MM.1S (cell line): ENCODE measurements around the gene RSPH1.
"Not testable (repeated sequence)": the region's sequence is repeated elsewhere in the genome, so short reads cannot be mapped to it uniquely, and the experiment has no call there.

Experiments used
- DNase-seq: peaks from one replicate; pipeline ENCODE4 v3.0.0-alpha.2; 2015
- H2AFZ ChIP-seq: fragments of 300-600 bp; sonication (generic); 2 replicates; pipeline ENCODE4 v1.6.0; 2016; ENCODE audit warnings: antibody characterized with exemption, low read length
- H3F3A ChIP-seq: fragments of 300-600 bp; sonication (generic); 2 replicates; pipeline ENCODE4 v1.6.1; 2016; ENCODE audit warnings: mild to moderate bottlenecking, antibody characterized with exemption, low read length, moderate library complexity, mixed read lengths; ENCODE audit not compliant: insufficient read depth
- H3K27ac ChIP-seq: fragments of 300-600 bp; sonication (generic); 2 replicates; pipeline ENCODE4 v1.5.1; 2016; ENCODE audit warnings: mild to moderate bottlenecking, low read length
- H3K27me3 ChIP-seq: fragments of 300-600 bp; sonication (generic); replicated peaks from 2 replicates; pipeline ENCODE4 v1.6.0; 2016; ENCODE audit warnings: low read length; ENCODE audit not compliant: insufficient read depth
- H3K36me3 ChIP-seq: fragments of 300-600 bp; sonication (generic); replicated peaks from 2 replicates; pipeline ENCODE4 v1.6.1; 2016; ENCODE audit warnings: mild to moderate bottlenecking, low read length, mixed read lengths; ENCODE audit not compliant: insufficient read depth
- H3K4me1 ChIP-seq: fragments of 300-600 bp; sonication (generic); 2 replicates; pipeline ENCODE4 v1.6.1; 2016; ENCODE audit warnings: low read length, mixed read lengths
- H3K4me2 ChIP-seq: fragments of 300-600 bp; sonication (generic); 2 replicates; pipeline ENCODE4 v1.6.0; 2016; ENCODE audit warnings: low read depth, low read length
- H3K4me3 ChIP-seq: fragments of 300-600 bp; sonication (generic); 2 replicates; pipeline ENCODE4 v1.5.1; 2016; ENCODE audit warnings: low read length, mixed read lengths
- H3K79me2 ChIP-seq: fragments of 300-600 bp; sonication (generic); 2 replicates; pipeline ENCODE4 v1.6.1; 2016; ENCODE audit warnings: mixed run types, low read length, mixed read lengths
- H3K9ac ChIP-seq: fragments of 300-600 bp; sonication (generic); 2 replicates; pipeline ENCODE4 v1.6.1; 2016; ENCODE audit warnings: low read length, mixed read lengths
- H3K9me2 ChIP-seq: fragments of 300-600 bp; sonication (generic); replicated peaks from 2 replicates; pipeline ENCODE4 v1.6.1; 2016; ENCODE audit warnings: mild to moderate bottlenecking, low read length, mixed read lengths; ENCODE audit not compliant: insufficient read depth
- H3K9me3 ChIP-seq: fragments of 300-600 bp; sonication (generic); replicated peaks from 2 replicates; pipeline ENCODE4 v1.6.1; 2016; ENCODE audit warnings: mild to moderate bottlenecking, low read length, mixed read lengths; ENCODE audit not compliant: insufficient read depth
- H4K20me1 ChIP-seq: fragments of 300-600 bp; sonication (generic); 2 replicates; pipeline ENCODE4 v1.6.1; 2016; ENCODE audit warnings: mild to moderate bottlenecking, low read length, moderate library complexity, mixed read lengths; ENCODE audit not compliant: insufficient read depth
- CTCF ChIP-seq: fragments of 300-600 bp; sonication (generic); IDR thresholded peaks from 2 replicates; pipeline ENCODE4 v1.5.1; 2016; ENCODE audit warnings: antibody characterized with exemption, low read length, mixed read lengths
- EZH2 ChIP-seq: fragments of 300-600 bp; sonication (generic); optimal IDR thresholded peaks from 2 replicates; pipeline ENCODE3; 2017; ENCODE audit warnings: low read depth, mild to moderate bottlenecking, antibody characterized with exemption, low read length, mixed read lengths
- EZH2phosphoT487 ChIP-seq: fragments of 300-600 bp; sonication (generic); IDR thresholded peaks from 2 replicates; pipeline ENCODE4 v1.6.1; 2018; ENCODE audit warnings: antibody characterized with exemption, low read length

Gene RSPH1

GRCh38 chr21:42471206-42471605, 24.8 kb downstream of the RSPH1 start:
- no peak overlapping the region for H3K9ac ChIP-seq
- H3K79me2 ChIP-seq = no peaks in the 10 kb centered on the region
- no peaks in the 10 kb centered on the region for H3K9me3 ChIP-seq
- H3K4me2 ChIP-seq = no peak overlapping the region
- peaks cover 31% of the 10 kb centered on the region for H3K4me1 ChIP-seq
- H2AFZ ChIP-seq = no peak overlapping the region
- H3K27me3 ChIP-seq = peaks cover 39% of the 10 kb centered on the region
- H3K9me2 ChIP-seq = no peaks in the 10 kb centered on the region
- no peak overlapping the region for H3K27ac ChIP-seq
- no peaks in the 10 kb centered on the region for H4K20me1 ChIP-seq
- no peaks in the 10 kb centered on the region for H3K36me3 ChIP-seq
- H3K4me3 ChIP-seq = no peak overlapping the region
- H3F3A ChIP-seq = peaks cover 16% of the 10 kb centered on the region
- no peak for DNase-seq
- TF ChIP-seq EZH2phosphoT487 (no peak), EZH2 (no peak), CTCF (no peak)

- H3K9ac ChIP-seq, DNase-seq, H3K27ac ChIP-seq, H4K20me1 ChIP-seq, H3K79me2 ChIP-seq, H2AFZ ChIP-seq, H3K4me3 ChIP-seq, H3K9me2 ChIP-seq, H3K9me3 ChIP-seq, H3K36me3 ChIP-seq: not testable (repeated sequence)
- Histone ChIP-seq H3F3A (peaks cover 23% of the 10 kb centered on the region), H3K27me3 (peaks cover 39% of the 10 kb centered on the region), H3K4me2 (peak overlapping the region; percentile 8; the same call in 1 of the 2 replicates), H3K4me1 (peaks cover 44% of the 10 kb centered on the region)
Observed at GRCh38 chr21:42469726-42470125, 26.3 kb downstream of the RSPH1 start.

- Histone ChIP-seq H3K4me1 (peaks cover 44% of the 10 kb centered on the region), H3K4me3 (no peak overlapping the region), H3K9me2 (no peaks in the 10 kb centered on the region), H3K4me2 (peak overlapping the region; percentile 8), H4K20me1 (no peaks in the 10 kb centered on the region), H3K36me3 (no peaks in the 10 kb centered on the region), H3F3A (peaks cover 23% of the 10 kb centered on the region), H3K27ac (peak overlapping the region; percentile 14; the same call in 1 of the 2 replicates), H3K9me3 (no peaks in the 10 kb centered on the region), H3K27me3 (peaks cover 39% of the 10 kb centered on the region), H2AFZ (no peak overlapping the region), H3K9ac (no peak overlapping the region), H3K79me2 (no peaks in the 10 kb centered on the region)
- TF ChIP-seq EZH2 (no peak), CTCF (no peak), EZH2phosphoT487 (no peak)
- DNase-seq = peak; percentile 45
Observed at GRCh38 chr21:42469272-42469671, 26.8 kb downstream of the RSPH1 start.

GRCh38 chr21:42468491-42469131, 27.4 kb downstream of the RSPH1 start:
- Histone ChIP-seq H3K27ac (peak overlapping the region; percentile 14; the same call in 1 of the 2 replicates), H3K79me2 (no peaks in the 10 kb centered on the region), H3K4me3 (no peak overlapping the region), H2AFZ (no peak overlapping the region), H3K36me3 (no peaks in the 10 kb centered on the region), H3K9me3 (no peaks in the 10 kb centered on the region), H4K20me1 (no peaks in the 10 kb centered on the region), H3K9me2 (no peaks in the 10 kb centered on the region), H3K9ac (no peak overlapping the region), H3K4me1 (peaks cover 44% of the 10 kb centered on the region), H3F3A (peaks cover 23% of the 10 kb centered on the region), H3K4me2 (peak overlapping the region; percentile 8), H3K27me3 (peaks cover 34% of the 10 kb centered on the region)
- no peak for DNase-seq
- TF ChIP-seq EZH2phosphoT487 = no peak
- no peak for TF ChIP-seq CTCF
- no peak for TF ChIP-seq EZH2
